Thyroid gland (tissue), 4 donors: Measurements from ENCODE around the gene ABHD4.

ENCODE experiments used
- POLR2A ChIP-seq, 2 donors: fragments of 450-650 bp; IDR thresholded peaks; one replicate each; pipeline ENCODE4 v1.6.1; 2017; ENCODE audit warnings: antibody characterized with exemption in 2 of 2, mild to moderate bottlenecking in 2 of 2, moderate library complexity in 1 of 2
- TF ChIP-seq, protein P1 (sequence below), 6 experiments: fragments of 200-600 bp in 3 of 6; fragments of 450-650 bp in 3 of 6; sonication (generic) in 3 of 6; IDR thresholded peaks; one replicate each; pipeline ENCODE4 v1.5.1; 2016 to 2019; ENCODE audit warnings: antibody characterized with exemption in 6 of 6, mild to moderate bottlenecking in 2 of 6, inconsistent platforms in 1 of 6, moderate library complexity in 1 of 6

DNA sequence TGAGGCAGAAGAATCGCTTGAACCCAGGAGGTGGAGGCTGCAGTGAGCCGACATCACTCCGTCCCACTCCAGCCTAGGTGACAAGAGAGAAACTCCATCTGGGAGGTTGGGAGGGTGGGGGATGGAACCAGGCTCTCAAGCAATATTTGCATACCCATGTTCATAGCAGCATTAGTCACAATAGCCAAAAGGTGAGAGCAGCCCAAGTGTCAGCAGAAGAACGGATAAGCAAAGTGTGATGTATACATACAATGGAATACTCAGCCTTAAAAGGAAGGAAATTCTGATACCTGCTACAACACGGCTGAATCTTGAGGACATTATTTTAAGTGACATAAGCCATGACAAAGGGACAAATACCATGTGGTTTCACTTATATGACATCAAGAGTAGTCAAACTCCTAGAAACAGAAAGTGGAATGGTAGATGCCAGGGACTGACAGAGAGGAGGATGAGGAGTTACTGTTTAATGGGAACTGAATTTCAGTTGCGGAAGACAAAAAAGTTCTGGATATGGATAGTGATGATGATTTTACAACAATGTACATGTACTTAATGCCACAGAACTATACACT is 20.7 kb upstream of the ABHD4 start:
- TF ChIP-seq, protein P1, sequence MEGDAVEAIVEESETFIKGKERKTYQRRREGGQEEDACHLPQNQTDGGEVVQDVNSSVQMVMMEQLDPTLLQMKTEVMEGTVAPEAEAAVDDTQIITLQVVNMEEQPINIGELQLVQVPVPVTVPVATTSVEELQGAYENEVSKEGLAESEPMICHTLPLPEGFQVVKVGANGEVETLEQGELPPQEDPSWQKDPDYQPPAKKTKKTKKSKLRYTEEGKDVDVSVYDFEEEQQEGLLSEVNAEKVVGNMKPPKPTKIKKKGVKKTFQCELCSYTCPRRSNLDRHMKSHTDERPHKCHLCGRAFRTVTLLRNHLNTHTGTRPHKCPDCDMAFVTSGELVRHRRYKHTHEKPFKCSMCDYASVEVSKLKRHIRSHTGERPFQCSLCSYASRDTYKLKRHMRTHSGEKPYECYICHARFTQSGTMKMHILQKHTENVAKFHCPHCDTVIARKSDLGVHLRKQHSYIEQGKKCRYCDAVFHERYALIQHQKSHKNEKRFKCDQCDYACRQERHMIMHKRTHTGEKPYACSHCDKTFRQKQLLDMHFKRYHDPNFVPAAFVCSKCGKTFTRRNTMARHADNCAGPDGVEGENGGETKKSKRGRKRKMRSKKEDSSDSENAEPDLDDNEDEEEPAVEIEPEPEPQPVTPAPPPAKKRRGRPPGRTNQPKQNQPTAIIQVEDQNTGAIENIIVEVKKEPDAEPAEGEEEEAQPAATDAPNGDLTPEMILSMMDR (IDR thresholded peaks at IDR 0.05) = no peak
- no peak for TF ChIP-seq POLR2A (IDR thresholded peaks at IDR 0.05)
